ENCODE results near the gene STON2.

DNA sequence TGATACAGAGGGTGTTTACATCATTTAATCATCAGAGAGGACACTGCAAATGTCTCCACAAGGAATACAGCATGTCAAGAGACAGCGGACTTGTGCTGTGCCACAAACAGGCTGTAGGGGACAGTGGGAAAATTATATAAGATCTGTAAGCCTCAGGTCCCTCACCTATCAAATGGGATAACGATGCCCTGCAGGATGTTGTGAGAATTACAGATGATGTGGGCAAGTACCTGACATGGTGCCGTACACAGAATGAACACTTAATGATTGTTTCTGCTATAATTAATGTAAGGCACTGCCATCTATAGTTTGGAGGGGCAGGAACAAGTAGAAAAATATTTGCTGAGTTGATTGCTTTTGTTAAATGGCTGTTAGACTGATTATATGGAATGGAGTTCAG, 97.5 kb downstream of the STON2 start:
- TF ChIP-seq MAX (IDR thresholded peaks at IDR 0.05), result no peak
- TF ChIP-seq, protein P1, sequence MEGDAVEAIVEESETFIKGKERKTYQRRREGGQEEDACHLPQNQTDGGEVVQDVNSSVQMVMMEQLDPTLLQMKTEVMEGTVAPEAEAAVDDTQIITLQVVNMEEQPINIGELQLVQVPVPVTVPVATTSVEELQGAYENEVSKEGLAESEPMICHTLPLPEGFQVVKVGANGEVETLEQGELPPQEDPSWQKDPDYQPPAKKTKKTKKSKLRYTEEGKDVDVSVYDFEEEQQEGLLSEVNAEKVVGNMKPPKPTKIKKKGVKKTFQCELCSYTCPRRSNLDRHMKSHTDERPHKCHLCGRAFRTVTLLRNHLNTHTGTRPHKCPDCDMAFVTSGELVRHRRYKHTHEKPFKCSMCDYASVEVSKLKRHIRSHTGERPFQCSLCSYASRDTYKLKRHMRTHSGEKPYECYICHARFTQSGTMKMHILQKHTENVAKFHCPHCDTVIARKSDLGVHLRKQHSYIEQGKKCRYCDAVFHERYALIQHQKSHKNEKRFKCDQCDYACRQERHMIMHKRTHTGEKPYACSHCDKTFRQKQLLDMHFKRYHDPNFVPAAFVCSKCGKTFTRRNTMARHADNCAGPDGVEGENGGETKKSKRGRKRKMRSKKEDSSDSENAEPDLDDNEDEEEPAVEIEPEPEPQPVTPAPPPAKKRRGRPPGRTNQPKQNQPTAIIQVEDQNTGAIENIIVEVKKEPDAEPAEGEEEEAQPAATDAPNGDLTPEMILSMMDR (IDR thresholded peaks at IDR 0.05; ENCODE audit: low read depth, low read length, missing input control), result no peak
- no peak for TF ChIP-seq ATF3 (IDR thresholded peaks at IDR 0.05)
- TF ChIP-seq HNF4G (IDR thresholded peaks at IDR 0.05), result no peak
- TF ChIP-seq JUND (IDR thresholded peaks at IDR 0.05), result no peak
- no peak for TF ChIP-seq RAD21 (IDR thresholded peaks at IDR 0.05)
- TF ChIP-seq TAF1 (conservative IDR thresholded peaks at IDR 0.05), result no peak
- no peak for TF ChIP-seq YY1 (IDR thresholded peaks at IDR 0.05)
- TF ChIP-seq, protein P2, sequence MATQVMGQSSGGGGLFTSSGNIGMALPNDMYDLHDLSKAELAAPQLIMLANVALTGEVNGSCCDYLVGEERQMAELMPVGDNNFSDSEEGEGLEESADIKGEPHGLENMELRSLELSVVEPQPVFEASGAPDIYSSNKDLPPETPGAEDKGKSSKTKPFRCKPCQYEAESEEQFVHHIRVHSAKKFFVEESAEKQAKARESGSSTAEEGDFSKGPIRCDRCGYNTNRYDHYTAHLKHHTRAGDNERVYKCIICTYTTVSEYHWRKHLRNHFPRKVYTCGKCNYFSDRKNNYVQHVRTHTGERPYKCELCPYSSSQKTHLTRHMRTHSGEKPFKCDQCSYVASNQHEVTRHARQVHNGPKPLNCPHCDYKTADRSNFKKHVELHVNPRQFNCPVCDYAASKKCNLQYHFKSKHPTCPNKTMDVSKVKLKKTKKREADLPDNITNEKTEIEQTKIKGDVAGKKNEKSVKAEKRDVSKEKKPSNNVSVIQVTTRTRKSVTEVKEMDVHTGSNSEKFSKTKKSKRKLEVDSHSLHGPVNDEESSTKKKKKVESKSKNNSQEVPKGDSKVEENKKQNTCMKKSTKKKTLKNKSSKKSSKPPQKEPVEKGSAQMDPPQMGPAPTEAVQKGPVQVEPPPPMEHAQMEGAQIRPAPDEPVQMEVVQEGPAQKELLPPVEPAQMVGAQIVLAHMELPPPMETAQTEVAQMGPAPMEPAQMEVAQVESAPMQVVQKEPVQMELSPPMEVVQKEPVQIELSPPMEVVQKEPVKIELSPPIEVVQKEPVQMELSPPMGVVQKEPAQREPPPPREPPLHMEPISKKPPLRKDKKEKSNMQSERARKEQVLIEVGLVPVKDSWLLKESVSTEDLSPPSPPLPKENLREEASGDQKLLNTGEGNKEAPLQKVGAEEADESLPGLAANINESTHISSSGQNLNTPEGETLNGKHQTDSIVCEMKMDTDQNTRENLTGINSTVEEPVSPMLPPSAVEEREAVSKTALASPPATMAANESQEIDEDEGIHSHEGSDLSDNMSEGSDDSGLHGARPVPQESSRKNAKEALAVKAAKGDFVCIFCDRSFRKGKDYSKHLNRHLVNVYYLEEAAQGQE (IDR thresholded peaks at IDR 0.05), result no peak
